ENCODE measurements around the gene PIM2.
A peak's percentile ranks its signal among the peaks of the same experiment; 100 is the strongest.

PIM2 gene

DNA sequence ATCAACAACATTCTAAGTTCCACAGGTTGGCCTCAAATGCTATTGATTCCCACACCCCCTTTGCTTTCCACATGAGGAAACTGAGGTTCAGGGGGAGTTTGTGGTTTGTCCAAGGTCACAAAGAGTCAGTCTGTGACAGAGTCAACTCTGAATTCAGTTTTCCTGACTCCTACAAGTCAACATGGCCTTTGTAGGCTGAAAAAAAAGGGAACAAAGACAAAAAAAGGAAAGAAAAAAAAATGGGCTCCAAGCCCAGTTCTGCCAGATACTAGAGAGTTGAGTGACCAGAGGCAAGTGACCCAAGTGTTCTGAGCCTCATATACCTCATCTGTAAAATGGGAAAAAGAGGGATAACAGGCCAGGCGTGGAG is 16.5 kb upstream of the PIM2 start:
- DNase-seq, result no peak

- no peak for DNase-seq
Observed at GRCh38 chrX:48934581-48935300, 15.9 kb upstream of the PIM2 start.

DNA sequence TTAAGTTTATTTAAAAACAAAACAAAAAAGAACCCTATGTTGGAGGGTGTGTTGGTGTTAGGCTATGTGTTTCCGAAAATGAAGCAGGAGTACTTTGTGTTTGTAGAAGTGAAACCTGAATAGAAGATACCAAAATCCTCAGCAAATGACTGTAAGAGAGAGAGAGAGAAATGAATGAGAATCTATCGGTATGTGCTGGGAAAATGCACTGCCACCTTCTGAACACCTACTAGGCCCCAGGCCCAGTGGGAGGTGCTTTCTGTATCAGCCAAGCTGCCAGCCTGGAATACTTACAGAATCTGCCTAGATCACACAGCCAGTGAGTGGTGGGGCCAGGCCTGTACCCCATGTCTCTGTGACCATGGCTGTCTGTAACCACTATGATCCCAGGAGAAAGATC is 14.9 kb upstream of the PIM2 start:
- no peak for DNase-seq

GRCh38 chrX:48927736-48928382 is 9.0 kb upstream of the PIM2 start:
- DNase-seq, result no peak

GRCh38 chrX:48927123-48927522 is 8.3 kb upstream of the PIM2 start:
- DNase-seq, result no peak

- DNase-seq, result no peak
Observed at GRCh38 chrX:48924270-48924669, 5.4 kb upstream of the PIM2 start.

- no peak for DNase-seq
Observed at GRCh38 chrX:48923771-48924170, 4.9 kb upstream of the PIM2 start.

DNA sequence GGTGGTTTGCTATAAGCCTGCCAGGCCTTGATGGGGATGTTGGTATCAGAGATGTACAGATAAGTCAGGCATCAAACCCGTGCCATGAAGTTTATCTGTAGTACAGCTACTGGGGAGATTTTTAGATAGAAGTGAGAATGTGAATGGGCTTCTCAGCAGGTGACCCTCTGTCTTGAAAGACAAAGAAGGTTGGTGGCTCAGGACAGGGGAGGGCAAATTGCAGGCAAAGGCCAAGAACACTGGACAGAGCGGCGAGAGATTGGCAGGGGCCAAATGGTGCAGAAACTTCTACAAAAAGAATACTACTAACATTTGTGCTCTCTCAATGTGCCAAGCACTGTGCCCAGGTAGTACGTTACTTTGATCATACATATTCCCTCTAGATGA is 1.9 kb upstream of the PIM2 start:
- DNase-seq, result no peak

- DNase-seq, result no peak
Observed at GRCh38 chrX:48919947-48920717, 1.3 kb upstream of the PIM2 start.

DNA sequence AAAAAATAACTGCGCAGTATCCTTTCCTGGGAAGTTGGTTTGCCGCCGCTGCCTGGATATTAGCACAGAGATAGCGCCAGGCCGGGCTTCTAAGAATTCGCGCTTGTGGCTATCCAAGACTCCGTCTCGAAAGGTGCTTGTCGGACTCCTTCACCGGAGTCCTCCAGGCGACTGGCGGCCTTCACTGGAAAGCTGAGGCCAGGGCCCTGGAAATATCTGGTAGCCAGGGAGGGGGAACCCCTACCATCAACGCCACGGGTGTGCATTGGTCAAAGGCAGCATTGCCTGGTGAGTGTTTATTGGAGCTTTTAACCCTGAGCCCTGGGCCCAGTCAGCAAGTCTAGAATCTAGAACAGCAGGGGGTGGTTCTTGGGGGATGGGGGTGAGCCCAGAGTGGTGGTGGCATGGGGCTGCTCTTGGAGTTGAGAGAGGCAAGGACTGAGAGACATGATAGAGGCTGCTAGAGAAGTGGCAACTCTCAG is 577 bp upstream of the PIM2 start:
- DNase-seq, result no peak

DNA sequence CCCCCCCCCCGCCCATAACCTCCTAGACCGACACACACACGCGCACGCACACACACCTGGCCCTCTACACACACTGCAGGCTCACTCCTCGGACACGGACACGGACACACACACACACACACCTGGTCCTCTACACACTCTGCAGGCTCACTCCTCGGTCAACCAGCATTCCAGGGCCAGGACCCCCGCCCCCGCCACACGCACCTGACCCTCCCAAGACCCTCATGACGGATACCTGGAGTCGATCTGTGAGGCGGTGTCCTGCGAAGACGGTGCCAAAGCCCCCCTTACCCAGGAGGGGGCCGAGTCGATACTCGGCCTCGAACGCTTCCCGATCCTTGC is 552 bp downstream of the PIM2 start:
- no peak for DNase-seq

DNA sequence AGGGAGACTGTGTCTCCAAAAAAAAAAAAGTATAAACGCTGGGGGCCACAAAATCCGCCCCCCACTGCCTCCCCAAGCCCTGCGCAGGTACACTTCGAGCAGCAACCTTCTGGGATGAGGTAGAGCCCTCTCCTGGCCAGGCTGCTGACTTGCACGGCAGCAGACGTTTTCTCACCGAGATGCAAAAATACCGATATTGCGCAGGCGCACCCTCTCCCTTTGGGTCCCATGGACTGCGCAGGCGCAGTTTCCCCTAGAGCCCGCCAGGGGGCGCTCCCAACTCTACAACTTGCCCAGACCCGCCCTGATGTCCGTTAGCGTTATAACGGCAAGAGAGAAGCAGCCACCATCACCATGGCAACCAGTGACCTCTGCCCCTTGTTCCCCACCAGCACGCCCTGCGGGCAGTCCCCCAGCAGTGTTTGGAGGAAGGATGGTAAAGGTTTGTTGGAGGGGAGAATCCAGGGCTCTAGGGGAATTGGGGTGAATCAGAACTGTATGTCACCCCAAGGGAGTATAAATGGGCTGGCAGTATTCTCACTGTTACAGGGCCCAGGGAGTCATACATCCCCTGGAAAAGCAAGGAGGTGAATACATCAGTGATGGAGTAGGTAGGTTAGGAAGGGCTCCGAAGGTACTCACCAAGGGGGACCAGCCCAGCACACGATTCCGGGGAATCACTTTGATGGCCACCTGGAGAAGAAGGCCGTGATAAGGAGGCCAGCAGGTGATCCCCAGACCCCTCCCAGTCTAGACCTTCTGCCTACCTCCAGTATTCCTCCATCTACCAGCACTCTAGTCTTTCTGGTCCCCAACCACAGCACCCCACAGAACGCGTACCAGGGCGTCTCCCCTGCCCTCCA is 1.5 kb downstream of the PIM2 start:
- peak; percentile 78 to 81 for DNase-seq

DNA sequence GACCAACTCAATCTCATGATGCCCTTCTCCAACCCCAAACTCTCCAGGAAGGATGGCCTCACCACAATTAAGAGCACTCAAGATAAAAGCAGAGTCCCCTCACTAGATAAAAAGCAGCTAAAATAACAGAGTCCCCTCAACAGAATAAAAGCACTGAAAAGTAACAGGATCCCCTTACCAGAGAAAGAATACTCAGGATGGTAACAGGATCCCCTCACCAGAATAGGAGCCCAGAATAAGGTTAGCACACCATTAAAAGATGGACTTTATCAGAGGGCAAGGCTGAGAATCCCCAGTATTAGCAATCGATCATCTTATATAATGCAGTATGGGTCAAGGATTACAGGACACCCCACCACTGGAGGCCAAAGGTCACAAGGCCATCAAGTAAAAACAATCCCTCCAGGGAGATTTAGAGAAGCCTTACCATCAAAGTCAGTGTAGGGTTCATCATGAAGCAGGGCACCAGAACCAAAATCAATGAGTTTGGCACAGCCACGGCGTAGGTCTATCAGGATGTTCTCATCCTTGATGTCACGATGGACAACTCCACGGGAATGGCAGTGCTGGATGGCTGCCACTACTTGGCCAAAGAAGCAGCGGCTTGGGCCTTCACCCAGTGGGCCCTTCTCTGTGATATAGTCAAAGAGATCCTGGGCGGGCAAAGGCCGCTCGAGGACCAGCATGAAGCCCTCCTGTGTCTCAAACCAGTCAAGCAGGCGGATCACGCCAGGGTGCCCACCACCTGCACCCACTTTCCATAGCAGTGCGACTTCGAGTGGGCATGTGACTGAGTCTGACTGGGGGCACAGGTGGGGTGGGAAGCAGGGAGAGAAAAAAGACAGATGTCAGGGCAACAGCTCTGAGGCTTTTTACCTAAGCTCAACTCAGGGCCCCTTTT is 4.0 kb downstream of the PIM2 start:
- no peak for DNase-seq

DNA sequence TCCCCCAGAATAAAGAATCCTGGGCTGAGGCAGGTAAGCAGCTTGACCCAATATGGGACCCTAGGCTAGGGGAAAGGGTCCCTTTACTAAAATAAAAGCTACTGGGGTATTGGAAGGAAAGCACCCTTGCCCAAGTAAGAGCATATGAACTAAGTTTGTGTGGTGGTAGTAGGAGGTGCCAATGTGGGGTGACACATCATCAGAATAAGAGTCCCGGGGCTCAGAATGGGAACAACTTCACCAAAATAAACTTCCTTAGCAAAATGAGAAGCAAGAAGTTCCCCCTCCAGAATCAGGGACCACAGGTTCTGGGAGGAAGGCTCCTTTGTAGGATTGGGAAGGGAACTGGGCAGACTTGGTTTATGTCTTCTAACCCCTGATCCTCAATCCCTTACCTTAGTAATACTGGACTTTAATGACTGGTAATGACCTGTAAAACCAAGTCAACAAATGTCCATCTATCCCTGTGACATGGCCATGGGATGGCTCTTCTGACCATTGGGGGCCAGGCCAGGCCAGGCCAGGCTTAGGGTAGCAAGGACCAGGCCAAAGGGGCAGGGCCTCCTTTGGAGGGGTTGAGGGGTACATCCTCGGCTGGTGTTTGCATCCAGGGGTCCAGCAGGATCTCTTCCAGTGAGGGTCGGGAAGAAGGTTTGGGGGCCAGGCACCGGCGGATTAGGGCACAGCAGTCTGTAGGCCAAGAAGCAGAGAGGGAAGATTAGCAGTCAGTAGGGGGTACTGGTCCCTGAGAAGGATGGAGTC is 5.0 kb downstream of the PIM2 start:
- DNase-seq, result no peak

DNA sequence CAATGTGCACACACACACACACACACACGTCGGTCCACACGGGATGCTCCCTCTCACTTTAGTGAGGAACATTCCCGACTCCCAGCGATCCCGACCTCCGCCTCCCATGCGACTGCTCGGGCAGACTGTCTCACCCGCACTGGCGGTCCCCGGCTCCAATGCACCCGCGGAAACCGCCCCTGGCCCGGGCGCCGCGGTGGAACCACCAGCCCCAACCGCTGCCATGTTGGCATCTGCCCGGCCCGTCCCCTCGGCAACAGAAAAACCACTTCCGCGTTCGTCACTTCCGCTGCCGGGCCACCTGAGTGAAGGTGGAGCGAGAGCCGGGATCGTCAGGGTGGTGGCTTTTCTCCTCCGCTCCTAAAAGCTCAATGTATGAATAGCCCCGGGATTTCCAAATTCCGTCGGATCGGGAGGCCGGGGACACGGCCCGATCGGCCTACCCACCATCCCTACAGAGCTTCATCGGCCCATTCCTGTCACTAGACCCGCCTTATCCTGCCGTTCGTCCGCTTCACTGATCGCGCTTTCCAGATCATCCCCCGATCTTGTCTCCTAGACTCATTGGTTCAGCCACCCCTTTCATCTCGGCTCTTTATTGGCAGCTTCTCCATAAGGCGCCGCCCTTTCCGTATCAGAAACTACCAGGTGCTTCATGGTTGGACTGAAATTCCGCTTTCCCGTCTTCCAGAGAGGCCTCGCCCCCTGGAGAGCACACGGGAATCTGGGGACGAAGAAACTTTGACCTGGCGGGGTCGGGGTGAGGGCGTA is 7.2 kb downstream of the PIM2 start, which contains the start of gene SLC35A2:
Gene SLC35A2, minus strand, starts transcription at position 235 of the 771 bp plus-strand sequence. Its CDS starts 10 bp downstream, at position 225.
- peak; percentile 81 to 82 for DNase-seq

- no peak for DNase-seq
Observed at GRCh38 chrX:48910926-48911411, 7.9 kb downstream of the PIM2 start.

- DNase-seq, result no peak
Observed at GRCh38 chrX:48909703-48910294, 9.0 kb downstream of the PIM2 start.

DNA sequence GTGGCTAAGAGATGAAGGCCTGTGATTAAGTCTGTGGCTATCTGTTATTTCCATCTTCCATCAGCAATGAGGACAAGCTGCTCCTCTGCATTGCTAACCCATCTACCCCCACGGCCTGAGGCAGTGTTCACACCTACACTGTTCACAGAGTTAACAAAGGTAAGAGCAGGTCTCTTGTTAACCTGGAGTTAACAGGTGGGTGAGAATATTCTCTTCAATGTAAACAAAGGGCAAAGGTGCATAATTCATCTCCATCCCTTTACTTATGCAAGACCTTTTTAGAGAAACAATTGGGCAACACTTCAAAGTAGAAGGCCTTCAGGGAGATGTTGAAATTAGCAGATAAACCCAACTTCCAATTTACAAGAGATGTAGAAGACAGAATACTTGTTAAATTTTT is 10.2 kb downstream of the PIM2 start:
- DNase-seq, result no peak

DNA sequence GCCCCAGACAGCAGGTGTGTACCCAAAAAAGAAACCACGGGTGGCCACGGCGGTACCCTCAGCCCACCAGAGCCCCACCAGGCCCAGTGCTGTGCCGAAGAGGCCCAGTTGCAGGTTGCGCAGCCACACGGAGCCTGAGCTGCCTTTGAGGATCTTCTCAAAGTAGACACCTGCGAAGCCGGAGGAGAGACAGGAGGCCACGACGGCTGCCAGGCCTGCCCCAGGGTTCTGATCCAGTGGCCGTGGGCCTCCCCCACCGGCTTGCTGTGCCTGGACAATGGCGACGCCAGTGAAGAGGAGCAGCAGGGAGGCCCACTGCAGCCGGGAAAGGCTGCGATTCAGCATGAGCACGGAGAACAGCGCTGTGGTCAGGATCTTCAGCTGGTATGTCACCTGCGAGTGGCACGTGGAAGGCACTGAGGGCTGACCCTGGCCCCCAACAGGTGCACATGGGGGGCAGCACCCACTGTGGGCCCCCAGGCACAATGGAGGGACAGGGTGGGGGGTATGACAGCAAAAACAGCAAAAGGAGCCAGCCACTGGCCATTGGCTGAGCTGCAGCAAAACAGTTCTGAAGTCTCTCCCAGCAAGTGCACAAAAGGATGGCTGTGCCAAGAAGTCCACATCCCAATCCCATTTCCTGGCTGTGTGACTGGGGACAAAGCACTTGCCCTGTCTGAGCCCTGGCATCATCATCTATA is 13.6 kb downstream of the PIM2 start:
- DNase-seq, result no peak
